ENCODE results near the gene SNED1. TPM values are rescaled to one million over a fixed set of nuclear protein-coding genes. Genes with fewer than 3 reads are reported as not detected.

Gene SNED1
- total RNA-seq, 4 donors from 2014 or later: 18.5 to 87.1 (median 21.9) TPM

GRCh38 chr2:241087420-241088268, 89.2 kb downstream of the SNED1 start:
- no peak overlapping the region for H3K4me3 ChIP-seq
- H3K36me3 ChIP-seq: no peaks in the 10 kb centered on the region
- no peaks in the 10 kb centered on the region for H3K9me3 ChIP-seq
- no peaks in the 10 kb centered on the region for H3K27me3 ChIP-seq
- no peaks in the 10 kb centered on the region for H3K4me1 ChIP-seq
- intact Hi-C loops (cut with DNase I; ENCODE audit: low total_unique reads): no loop called here
- H3K27ac ChIP-seq: peak overlapping the region; percentile 34 to 43
- TF ChIP-seq CTCF (IDR thresholded peaks at IDR 0.05): no peak
- no peak for TF ChIP-seq POLR2A (IDR thresholded peaks at IDR 0.05)
- DNase-seq: peak in 1 of 2 donors; percentile 8

- H3K27ac ChIP-seq: peak overlapping the region; percentile 34 to 43
- no peaks in the 10 kb centered on the region for H3K27me3 ChIP-seq
- H3K4me3 ChIP-seq: no peak overlapping the region
- no peaks in the 10 kb centered on the region for H3K4me1 ChIP-seq
- no peaks in the 10 kb centered on the region for H3K36me3 ChIP-seq
- intact Hi-C loops (cut with DNase I; ENCODE audit: low total_unique reads): no loop called here
- DNase-seq: peak in 1 of 2 donors; percentile 8
- H3K9me3 ChIP-seq: no peaks in the 10 kb centered on the region
- no peak for TF ChIP-seq CTCF (IDR thresholded peaks at IDR 0.05)
- no peak for TF ChIP-seq POLR2A (IDR thresholded peaks at IDR 0.05)
These were observed 90.0 kb downstream of the SNED1 start for GRCh38 chr2:241088376-241088775.

- H3K9me3 ChIP-seq: no peaks in the 10 kb centered on the region
- intact Hi-C loops (cut with DNase I; ENCODE audit: low total_unique reads): no loop called here
- H3K27me3 ChIP-seq: no peaks in the 10 kb centered on the region
- H3K27ac ChIP-seq: peak overlapping the region; percentile 34 to 43
- H3K36me3 ChIP-seq: no peaks in the 10 kb centered on the region
- no peak overlapping the region for H3K4me3 ChIP-seq
- peak in 1 of 2 donors; percentile 6 for DNase-seq
- H3K4me1 ChIP-seq: no peaks in the 10 kb centered on the region
- TF ChIP-seq CTCF (IDR thresholded peaks at IDR 0.05) (no peak), POLR2A (IDR thresholded peaks at IDR 0.05) (no peak)
These were observed 90.6 kb downstream of the SNED1 start for GRCh38 chr2:241088791-241089732.

GRCh38 chr2:241091201-241091600, 92.8 kb downstream of the SNED1 start:
- no peaks in the 10 kb centered on the region for H3K9me3 ChIP-seq
- no peaks in the 10 kb centered on the region for H3K36me3 ChIP-seq
- H3K27ac ChIP-seq: no peak overlapping the region
- no peaks in the 10 kb centered on the region for H3K4me1 ChIP-seq
- no peak overlapping the region for H3K4me3 ChIP-seq
- DNase-seq: no peak
- H3K27me3 ChIP-seq: no peaks in the 10 kb centered on the region
- TF ChIP-seq CTCF (IDR thresholded peaks at IDR 0.05): no peak
- TF ChIP-seq POLR2A (IDR thresholded peaks at IDR 0.05): no peak
- intact Hi-C loops (cut with DNase I; ENCODE audit: low total_unique reads): no loop called here
